H9 (cell line): Measurements from ENCODE around the gene CHN1. TPM values are rescaled to one million over a fixed set of nuclear protein-coding genes. Genes with fewer than 3 reads are reported as not detected.

Experiments
- DNase-seq: peaks from one replicate; pipeline ENCODE4 v3.0.0-alpha.2; 2017
- H2AFZ ChIP-seq: one replicate; pipeline ENCODE4 v1.6.1; 2013; ENCODE audit warnings: mild to moderate bottlenecking, low read length, control low read depth, moderate library complexity
- H2AK5ac ChIP-seq: 2 replicates; pipeline ENCODE4 v1.6.1; 2013; ENCODE audit warnings: low read length, control low read depth, mixed read lengths; ENCODE audit not compliant: insufficient read length
- H2BK120ac ChIP-seq: one replicate; pipeline ENCODE4 v1.6.1; 2013; ENCODE audit warnings: low read depth, mild to moderate bottlenecking, low read length, control low read depth, inconsistent platforms; ENCODE audit not compliant: poor library complexity, severe bottlenecking
- H2BK12ac ChIP-seq: 2 replicates; pipeline ENCODE4 v1.6.1; 2013; ENCODE audit warnings: low read length, control low read depth, mixed read lengths, low read depth; ENCODE audit not compliant: insufficient read length
- H2BK15ac ChIP-seq: 2 replicates; pipeline ENCODE4 v1.6.1; 2013; ENCODE audit warnings: low read depth, low read length, control low read depth
- H2BK20ac ChIP-seq: one replicate; pipeline ENCODE4 v1.6.1; 2013; ENCODE audit warnings: low read depth, mild to moderate bottlenecking, low read length, control low read depth, inconsistent platforms; ENCODE audit not compliant: poor library complexity, severe bottlenecking
- H2BK5ac ChIP-seq: 2 replicates; pipeline ENCODE4 v1.6.1; 2013; ENCODE audit warnings: low read length, control low read depth, mixed read lengths; ENCODE audit not compliant: insufficient read length
- H3K14ac ChIP-seq: 2 replicates; pipeline ENCODE4 v1.6.1; 2013; ENCODE audit warnings: low read length, control low read depth; ENCODE audit not compliant: insufficient read depth
- H3K18ac ChIP-seq: 2 replicates; pipeline ENCODE4 v1.6.1; 2013; ENCODE audit warnings: low read depth, mild to moderate bottlenecking, mixed read lengths, low read length, control low read depth; ENCODE audit not compliant: insufficient read length
- H3K23ac ChIP-seq: 2 replicates; pipeline ENCODE4 v1.6.1; 2013; ENCODE audit warnings: low read length, control low read depth, mixed read lengths, low read depth; ENCODE audit not compliant: insufficient read length
- H3K23me2 ChIP-seq: 2 replicates; pipeline ENCODE4 v1.6.1; 2013; ENCODE audit warnings: low read depth, mild to moderate bottlenecking, mixed read lengths, low read length, control low read depth; ENCODE audit not compliant: insufficient read length, poor library complexity, severe bottlenecking
- H3K27ac ChIP-seq: 2 replicates; pipeline ENCODE4 v1.5.1; 2013; ENCODE audit warnings: low read length, control low read depth, mixed read lengths, low read depth; ENCODE audit not compliant: insufficient read length
- H3K27me3 ChIP-seq: 2 replicates; pipeline ENCODE4 v1.6.1; 2013; ENCODE audit warnings: low read length, control low read depth, inconsistent platforms; ENCODE audit not compliant: insufficient read depth
- H3K4ac ChIP-seq: 2 replicates; pipeline ENCODE4 v1.6.1; 2013; ENCODE audit warnings: low read depth, mild to moderate bottlenecking, control low read depth, inconsistent platforms, low read length, moderate library complexity
- H3K4me1 ChIP-seq: 2 replicates; pipeline ENCODE4 v1.6.1; 2013; ENCODE audit warnings: low read length, control low read depth, inconsistent platforms; ENCODE audit not compliant: insufficient read depth
- H3K4me2 ChIP-seq: 2 replicates; pipeline ENCODE4 v1.6.1; 2013; ENCODE audit warnings: low read length, control low read depth, mixed read lengths; ENCODE audit not compliant: insufficient read length, insufficient read depth
- H3K56ac ChIP-seq: 2 replicates; pipeline ENCODE4 v1.6.1; 2013; ENCODE audit warnings: low read depth, mild to moderate bottlenecking, mixed read lengths, low read length, control low read depth; ENCODE audit not compliant: insufficient read length
- H3K79me1 ChIP-seq: 2 replicates; pipeline ENCODE4 v1.6.1; 2013; ENCODE audit warnings: low read depth, mild to moderate bottlenecking, moderate library complexity, low read length, control low read depth, inconsistent platforms; ENCODE audit not compliant: insufficient read depth, poor library complexity, severe bottlenecking
- H3K79me2 ChIP-seq: 2 replicates; pipeline ENCODE4 v1.6.1; 2013; ENCODE audit warnings: low read length, control low read depth, inconsistent platforms; ENCODE audit not compliant: insufficient read depth
- H3K9ac ChIP-seq: 2 replicates; pipeline ENCODE4 v1.6.1; 2013; ENCODE audit warnings: low read length, control low read depth, mixed read lengths; ENCODE audit not compliant: insufficient read length; ENCODE audit errors: extremely low read depth
- H3K9me3 ChIP-seq: one replicate; pipeline ENCODE4 v1.6.1; 2013; ENCODE audit warnings: low read depth, low read length, inconsistent platforms; ENCODE audit not compliant: control insufficient read depth
- H3T11ph ChIP-seq: one replicate; pipeline ENCODE4 v1.6.1; 2013; ENCODE audit warnings: mild to moderate bottlenecking, low read length, control low read depth, inconsistent platforms
- H4K20me1 ChIP-seq: one replicate; pipeline ENCODE4 v1.6.1; 2013; ENCODE audit not compliant: control insufficient read depth, insufficient read length, insufficient read depth
- H4K5ac ChIP-seq: 2 replicates; pipeline ENCODE4 v1.6.1; 2013; ENCODE audit warnings: low read depth, mild to moderate bottlenecking, mixed read lengths, low read length, control low read depth; ENCODE audit not compliant: insufficient read length
- H4K8ac ChIP-seq: replicated peaks from 2 replicates; pipeline ENCODE4 v1.6.1; 2013; ENCODE audit warnings: low read length, control low read depth, mixed read lengths, low read depth; ENCODE audit not compliant: insufficient read length
- H4K91ac ChIP-seq: 2 replicates; pipeline ENCODE4 v1.6.1; 2013; ENCODE audit warnings: low read depth, mild to moderate bottlenecking, moderate library complexity, mixed read lengths, low read length, control low read depth; ENCODE audit not compliant: insufficient read length
- H3K27ac Mint-ChIP-seq, 3 experiments: 2 replicates in 2 of 3; 3 replicates in 1 of 3; pipeline ENCODE4 v1.8.0; 2020 to 2021; ENCODE audit warnings: mixed read lengths in 3 of 3, mild to moderate bottlenecking in 1 of 3, moderate library complexity in 1 of 3
- H3K27me3 Mint-ChIP-seq: 2 replicates; pipeline ENCODE4 v1.8.0; 2021; ENCODE audit warnings: low read depth, mild to moderate bottlenecking, moderate library complexity, mixed read lengths
- H3K36me3 Mint-ChIP-seq, 3 experiments: 2 replicates in 2 of 3; 3 replicates in 1 of 3; pipeline ENCODE4 v1.8.0; 2020 to 2021; ENCODE audit warnings: low read depth in 3 of 3, mixed read lengths in 3 of 3; ENCODE audit not compliant: insufficient read depth in 1 of 3
- H3K4me1 Mint-ChIP-seq, 2 experiments: 2 replicates each; pipeline ENCODE4 v1.8.0; 2020; ENCODE audit warnings: mixed read lengths in 2 of 2
- H3K4me3 Mint-ChIP-seq, 2 experiments: 2 replicates in 1 of 2; 3 replicates in 1 of 2; pipeline ENCODE4 v1.8.0; 2020 to 2021; ENCODE audit warnings: mild to moderate bottlenecking in 2 of 2, mixed read lengths in 2 of 2, moderate library complexity in 1 of 2
- H3K9me3 Mint-ChIP-seq, 2 experiments: 2 replicates in 1 of 2; 3 replicates in 1 of 2; pipeline ENCODE4 v1.8.0; 2020; ENCODE audit warnings: mild to moderate bottlenecking in 2 of 2, mixed read lengths in 2 of 2, moderate library complexity in 1 of 2
- WGBS: extraction: QIAGEN DNeasy Blood & Tissue Kit; methylation state at CpG from one replicate; pipeline ENCODE4 v1.1.7; 2013; ENCODE audit warnings: missing lambda C conversion rate, low lambda C conversion rate, mixed read lengths; ENCODE audit not compliant: insufficient read length; ENCODE audit errors: extremely low coverage; 5-methylcytosine and 5-hydroxymethylcytosine counted together
- total RNA-seq: library from RNA; stranded (reverse); gene quantifications from 2 replicates; pipeline ENCODE4 v1.2.1, GENCODE V29; 2021
- TF ChIP-seq, protein P1 (sequence below): fragments of 200-600 bp; sonication (generic); conservative IDR thresholded peaks from 3 replicates; pipeline ENCODE4 v1.8.0; 2021; ENCODE audit warnings: antibody characterized with exemption, mild to moderate bottlenecking

Gene CHN1
- total RNA-seq, 1 experiment from 2014 or later: 33.9 TPM

DNA sequence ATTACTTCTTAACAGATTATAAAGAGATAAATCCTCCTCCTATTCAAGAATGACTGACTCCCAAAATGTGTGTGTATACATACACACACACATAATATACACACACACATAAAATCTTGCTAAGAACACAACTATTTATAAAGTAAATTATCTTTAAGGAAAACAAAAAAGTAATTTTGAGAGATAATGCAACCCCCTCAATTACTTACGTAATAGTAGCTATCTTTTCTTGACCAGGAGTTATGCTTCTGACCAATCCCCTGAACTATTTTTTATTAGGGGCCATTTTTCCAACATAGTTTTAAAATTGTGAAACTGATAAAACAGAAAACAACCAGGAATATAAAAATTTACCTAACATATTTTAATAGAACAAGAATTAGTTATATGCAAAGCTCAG lies 127.9 kb downstream of the CHN1 start:
- Histone ChIP-seq H3K4ac (no peak overlapping the region), H3K14ac (no peak overlapping the region), H4K20me1 (no peaks in the 10 kb centered on the region), H2BK5ac (no peak overlapping the region), H2AK5ac (no peak overlapping the region), H3K56ac (no peak overlapping the region), H3K23ac (no peak overlapping the region), H3K23me2 (no peaks in the 10 kb centered on the region), H4K91ac (no peak overlapping the region), H3K79me2 (no peaks in the 10 kb centered on the region), H2BK15ac (no peak overlapping the region), H3K27me3 (no peaks in the 10 kb centered on the region), H4K8ac (no peak overlapping the region), H3K18ac (no peak overlapping the region), H3K4me2 (no peak overlapping the region), H4K5ac (no peak overlapping the region), H3K27ac (no peak overlapping the region), H2BK12ac (no peak overlapping the region), H2AFZ (no peak overlapping the region), H3T11ph (no peak overlapping the region), H2BK20ac (no peak overlapping the region), H3K9me3 (no peaks in the 10 kb centered on the region), H3K79me1 (no peaks in the 10 kb centered on the region), H2BK120ac (no peak overlapping the region), H3K9ac (no peak overlapping the region), H3K4me1 (no peaks in the 10 kb centered on the region; the same call in 1 of the 2 replicates)
- H3K9me3 Mint-ChIP-seq: no peaks in the 10 kb centered on the region
- no peak for DNase-seq
- no CpG with 5 or more reads among the region's 1 CpG for WGBS
- TF ChIP-seq, protein P1, sequence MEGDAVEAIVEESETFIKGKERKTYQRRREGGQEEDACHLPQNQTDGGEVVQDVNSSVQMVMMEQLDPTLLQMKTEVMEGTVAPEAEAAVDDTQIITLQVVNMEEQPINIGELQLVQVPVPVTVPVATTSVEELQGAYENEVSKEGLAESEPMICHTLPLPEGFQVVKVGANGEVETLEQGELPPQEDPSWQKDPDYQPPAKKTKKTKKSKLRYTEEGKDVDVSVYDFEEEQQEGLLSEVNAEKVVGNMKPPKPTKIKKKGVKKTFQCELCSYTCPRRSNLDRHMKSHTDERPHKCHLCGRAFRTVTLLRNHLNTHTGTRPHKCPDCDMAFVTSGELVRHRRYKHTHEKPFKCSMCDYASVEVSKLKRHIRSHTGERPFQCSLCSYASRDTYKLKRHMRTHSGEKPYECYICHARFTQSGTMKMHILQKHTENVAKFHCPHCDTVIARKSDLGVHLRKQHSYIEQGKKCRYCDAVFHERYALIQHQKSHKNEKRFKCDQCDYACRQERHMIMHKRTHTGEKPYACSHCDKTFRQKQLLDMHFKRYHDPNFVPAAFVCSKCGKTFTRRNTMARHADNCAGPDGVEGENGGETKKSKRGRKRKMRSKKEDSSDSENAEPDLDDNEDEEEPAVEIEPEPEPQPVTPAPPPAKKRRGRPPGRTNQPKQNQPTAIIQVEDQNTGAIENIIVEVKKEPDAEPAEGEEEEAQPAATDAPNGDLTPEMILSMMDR: no peak
- H3K4me1 Mint-ChIP-seq: peaks cover 44 to 48% of the 10 kb centered on the region in 2 experiments
- no peak overlapping the region for H3K4me3 Mint-ChIP-seq
- no peaks in the 10 kb centered on the region for H3K27me3 Mint-ChIP-seq
- H3K27ac Mint-ChIP-seq: no peak overlapping the region
- H3K36me3 Mint-ChIP-seq: peaks cover 2 to 26% (median 8%) of the 10 kb centered on the region in 3 experiments; a peak in 6 of 7 replicates
